HepG2 (cell line): ENCODE data around the gene LSM14B. TPM values are rescaled to one million over a fixed set of nuclear protein-coding genes. Genes with fewer than 3 reads are reported as not detected.

Experiments
- ATAC-seq: fragments of 200-7000 bp; cut with Tn5 transposase; 3 replicates; pipeline ENCODE4 v1.9.1; 2020; ENCODE audit warnings: mild to moderate bottlenecking, moderate library complexity
- BruUV-seq: library from RNA; stranded (reverse); fragments of 400-500 nt; replicated peaks from 2 replicates; lab custom pipeline; 2021; lab: Mats Ljungman, UMichigan
- CTCF ChIA-PET: fragments of 300-600 bp; formaldehyde crosslinking; extraction: SDS; loops from one replicate; lab custom pipeline; 2021; ENCODE audit warnings: low total read pairs, inconsistent platforms, low intra/inter-chr PET ratio; lab: Yijun Ruan, JAX
- POLR2A ChIA-PET: fragments of 350-600 bp; sonication (Branson Sonifier 250); formaldehyde crosslinking; loops from one replicate; lab custom pipeline; 2020; ENCODE audit warnings: antibody characterized with exemption, inconsistent platforms; lab: Yijun Ruan, JAX
- DNase-seq: peaks from one replicate; pipeline ENCODE4 v3.0.0-alpha.2; 2015; ENCODE audit warnings: low spot score
- FAIRE-seq: peaks from 3 replicates; lab custom pipeline; 2011; peaks lifted over from hg19 to GRCh38; lab: Jason Lieb, UNC
- H2AFZ ChIP-seq: one replicate; pipeline ENCODE4 v1.6.1; 2011; ENCODE audit warnings: low read length, inconsistent platforms
- H3K27ac ChIP-seq: fragments of 300-600 bp; 3 replicates; pipeline ENCODE4 v1.8.0; 2011; ENCODE audit warnings: mixed run types, mild to moderate bottlenecking, mixed read lengths, low read length, inconsistent platforms; ENCODE audit not compliant: insufficient read depth; ENCODE audit errors: extremely low read length
- H3K27me3 ChIP-seq, 2 experiments: fragments of 200-600 bp in 1 of 2; 2 replicates in 1 of 2; 3 replicates in 1 of 2; pipeline versions ENCODE4 v1.6.0 to v1.8.0; 2011; ENCODE audit warnings: low read length in 2 of 2, mild to moderate bottlenecking in 2 of 2, moderate library complexity in 2 of 2, inconsistent platforms in 1 of 2; ENCODE audit not compliant: insufficient read depth in 2 of 2, control insufficient read depth in 1 of 2
- H3K36me3 ChIP-seq, 2 experiments: fragments of 200-600 bp in 1 of 2; replicated peaks in 1 of 2; 2 replicates in 1 of 2; 3 replicates in 1 of 2; pipeline versions ENCODE4 v1.5.1 to v1.8.0; 2011; ENCODE audit warnings: low read length in 2 of 2, inconsistent platforms in 1 of 2; ENCODE audit not compliant: insufficient read depth in 2 of 2, control insufficient read depth in 1 of 2
- H3K4me1 ChIP-seq: 2 replicates; pipeline ENCODE4 v1.5.1; 2012; ENCODE audit warnings: low read length, inconsistent platforms; ENCODE audit not compliant: insufficient read depth
- H3K4me2 ChIP-seq: 2 replicates; pipeline ENCODE4 v1.6.0; 2011; ENCODE audit warnings: low read depth, low read length, inconsistent platforms
- H3K4me3 ChIP-seq, 3 experiments: fragments of 200-600 bp in 1 of 3; sonication (generic), shearing (Covaris generic) in 1 of 3; replicated peaks in 1 of 3; 2 replicates each; pipeline ENCODE4 v1.5.1; 2011 to 2016; ENCODE audit warnings: low read length in 3 of 3, inconsistent platforms in 2 of 3, low read depth in 2 of 3, mild to moderate bottlenecking in 2 of 3, control low read depth in 1 of 3, mixed read lengths in 1 of 3; ENCODE audit not compliant: insufficient read depth in 1 of 3
- H3K79me2 ChIP-seq: one replicate; pipeline ENCODE4 v1.6.1; 2011; ENCODE audit warnings: low read length, inconsistent platforms; ENCODE audit not compliant: insufficient read depth
- H3K9ac ChIP-seq: 2 replicates; pipeline ENCODE4 v1.6.0; 2011; ENCODE audit warnings: mild to moderate bottlenecking, low read depth, low read length, inconsistent platforms; ENCODE audit not compliant: insufficient read depth
- H3K9me3 ChIP-seq: 2 replicates; pipeline ENCODE4 v1.5.1; 2012; ENCODE audit warnings: mild to moderate bottlenecking, low read length
- H4K20me1 ChIP-seq: 2 replicates; pipeline ENCODE4 v1.6.0; 2011; ENCODE audit warnings: inconsistent platforms, mild to moderate bottlenecking, low read length, moderate library complexity; ENCODE audit not compliant: insufficient read depth
- AGO2 ChIP-seq: fragments of 200-400 bp; formaldehyde crosslinking; optimal IDR thresholded peaks from 2 replicates; pipeline ENCODE3; 2017; ENCODE audit warnings: mild to moderate bottlenecking, low read depth, low read length, moderate library complexity
- ARID4A ChIP-seq: sonication (generic); formaldehyde crosslinking; IDR thresholded peaks from 2 replicates; pipeline ENCODE4 v1.5.0; 2020; ENCODE audit warnings: mild to moderate bottlenecking, missing genetic modification reagents, borderline replicate concordance
- CTCF ChIP-seq: sonication (generic); formaldehyde crosslinking; IDR thresholded peaks from 2 replicates; pipeline ENCODE4 v1.5.0; 2020; ENCODE audit warnings: mild to moderate bottlenecking, missing genetic modification reagents, moderate library complexity
- SALL1 ChIP-seq: sonication (generic); formaldehyde crosslinking; IDR thresholded peaks from 2 replicates; pipeline ENCODE4 v1.8.0; 2022; ENCODE audit warnings: mild to moderate bottlenecking, missing genetic modification reagents
- STAG1 ChIP-seq: sonication (generic); formaldehyde crosslinking; IDR thresholded peaks from 2 replicates; pipeline ENCODE4 v1.4.0; 2020; ENCODE audit warnings: missing genetic modification reagents
- TBX3 ChIP-seq: fragments of 450-650 bp; IDR thresholded peaks from 2 replicates; pipeline ENCODE4 v1.6.1; 2017; ENCODE audit warnings: antibody characterized with exemption, mild to moderate bottlenecking, inconsistent platforms, borderline replicate concordance
- ZNF354B ChIP-seq: sonication (generic); formaldehyde crosslinking; IDR thresholded peaks from 2 replicates; pipeline ENCODE4 v1.8.0; 2022; ENCODE audit warnings: mild to moderate bottlenecking, missing genetic modification reagents
- ZNF687 ChIP-seq: sonication (generic); formaldehyde crosslinking; IDR thresholded peaks from 2 replicates; pipeline ENCODE4 v1.5.1; 2020; ENCODE audit warnings: mild to moderate bottlenecking, missing genetic modification reagents, moderate library complexity
- WGBS: methylation state at CpG from one replicate; pipeline ENCODE4 v1.1.6; 2017; ENCODE audit warnings: low lambda C conversion rate; 5-methylcytosine and 5-hydroxymethylcytosine counted together
- in situ Hi-C: cut with HindIII; loops from 2 replicates; pipeline ENCODE4 v1.10.0; 2017; ENCODE audit warnings: low pct_unique_long_range_greater_than_20kb; ENCODE audit not compliant: extremely low pct_ligation_motif_present
- intact Hi-C: fragments of 100-400 bp; cut with micrococcal nuclease; formaldehyde crosslinking; loops from one replicate; pipeline ENCODE4 v1.10.0; 2022; ENCODE audit not compliant: unreplicated experiment
- polyA plus RNA-seq, 8 experiments: library from polyadenylated mRNA; depleted of rRNA in 3 of 8; stranded (reverse) in 7 of 8; unstranded in 1 of 8; fragments of >200 nt; fragmentation: Illumina TruSeq in 4 of 8; extraction: Trizol in 4 of 8; gene quantifications; 2 replicates each; pipeline versions ENCODE4 v1.2.1 to v1.2.3, GENCODE V29; 2011 to 2016; ENCODE audit warnings: low read depth in 4 of 8, missing spikeins in 1 of 8, mixed read lengths in 1 of 8; ENCODE audit not compliant: insufficient read depth in 1 of 8
- total RNA-seq, 5 experiments: library from RNA; depleted of rRNA; stranded (reverse); fragments of >200 nt; fragmentation: Illumina TruSeq; extraction: Trizol; gene quantifications; 2 replicates each; pipeline ENCODE4 v1.2.3, GENCODE V29; 2016; ENCODE audit warnings: low read depth in 1 of 5

LSM14B gene
- total and polyA plus RNA-seq, 2 of the 13 experiments (the other 11 are each of a cell fraction or from before 2014, with no cell fraction given): 43.3 to 79.2 TPM

- ChIA-PET POLR2A (no interaction called here), CTCF (no interaction called here)
- ATAC-seq: peak; percentile 49
- no peaks in the 10 kb centered on the region for H3K79me2 ChIP-seq
- H3K9me3 ChIP-seq: no peaks in the 10 kb centered on the region
- H3K4me1 ChIP-seq: no peaks in the 10 kb centered on the region
- H3K27me3 ChIP-seq: peaks cover 24 to 74% of the 10 kb centered on the region in 2 experiments
- no peak for DNase-seq
- H3K27ac ChIP-seq: no peak overlapping the region
- intact Hi-C loops: no loop called here
- H3K36me3 ChIP-seq: no peaks in the 10 kb centered on the region
- in situ Hi-C loops: no loop called here
- H3K4me3 ChIP-seq: no peak overlapping the region
- H2AFZ ChIP-seq: no peak overlapping the region
- no peak overlapping the region for H3K9ac ChIP-seq
- no peak for FAIRE-seq
- BruUV-seq: no TSS peak
- H3K4me2 ChIP-seq: no peak overlapping the region
- TF ChIP-seq CTCF: peak; percentile 68
- TF ChIP-seq ARID4A (CRISPR knock-in tag): 0 out of 2 replicates have a peak, but pooled peaks have one; percentile 18
- no peak for TF ChIP-seq AGO2
- TF ChIP-seq ZNF687 (CRISPR knock-in tag): peak; percentile 45
- no peak for TF ChIP-seq ZNF354B (CRISPR knock-in tag)
- peak; percentile 20; the same call in 1 of the 2 replicates for TF ChIP-seq TBX3
- TF ChIP-seq SALL1 (CRISPR knock-in tag): 0 out of 2 replicates have a peak, but pooled peaks have one; percentile 7
- peak; percentile 43 for TF ChIP-seq STAG1 (CRISPR knock-in tag)
- 54% methylated on average over 22 of the region's 30 CpGs for WGBS
- H4K20me1 ChIP-seq: no peaks in the 10 kb centered on the region; the same call in 1 of the 2 replicates
These were observed 25.6 kb upstream of the LSM14B start for GRCh38 chr20:62096421-62097380.
